OCI-LY7 (cell line): ENCODE results near the gene TNS3. TPM values are rescaled to one million over a fixed set of nuclear protein-coding genes. Genes with fewer than 3 reads are reported as not detected.

Experiments used
- BruUV-seq: library from RNA; stranded (reverse); fragments of 400-500 nt; replicated peaks from 2 replicates; lab custom pipeline; 2021; lab: Mats Ljungman, UMichigan
- CTCF ChIA-PET: fragments of 300-600 bp; sonication (Branson Sonifier 250); formaldehyde crosslinking; loops from one replicate; lab custom pipeline; 2022; ENCODE audit warnings: antibody characterized with exemption; ENCODE audit not compliant: unreplicated experiment; lab: Charles Lee
- POLR2A ChIA-PET: fragments of 300-600 bp; sonication (Branson Sonifier 250); formaldehyde crosslinking; loops from one replicate; lab custom pipeline; 2022; ENCODE audit warnings: antibody characterized with exemption; lab: Charles Lee
- DNase-seq: peaks from one replicate; pipeline ENCODE4 v3.0.0-alpha.2; 2015; ENCODE audit warnings: low spot score
- H2AFZ ChIP-seq: fragments of 200-600 bp; sonication (generic), shearing (Covaris generic); 2 replicates; pipeline ENCODE4 v1.6.1; 2014; ENCODE audit warnings: mild to moderate bottlenecking, antibody characterized with exemption, low read length, moderate library complexity
- H3K27ac ChIP-seq: fragments of 200-600 bp; sonication (generic); 2 replicates; pipeline ENCODE4 v1.5.1; 2014; ENCODE audit warnings: mixed run types, low read depth, mild to moderate bottlenecking, moderate library complexity, low read length, inconsistent platforms; ENCODE audit not compliant: poor library complexity, severe bottlenecking
- H3K36me3 ChIP-seq: fragments of 200-600 bp; sonication (generic); 2 replicates; pipeline ENCODE4 v1.6.1; 2014; ENCODE audit warnings: mild to moderate bottlenecking, antibody characterized with exemption, low read length, moderate library complexity, mixed read lengths; ENCODE audit not compliant: insufficient read depth
- H3K4me1 ChIP-seq: fragments of 200-600 bp; sonication (generic); 2 replicates; pipeline ENCODE4 v1.5.1; 2014; ENCODE audit warnings: mild to moderate bottlenecking, low read length; ENCODE audit not compliant: insufficient read depth, poor library complexity, severe bottlenecking
- H3K4me2 ChIP-seq: fragments of 200-600 bp; sonication (generic); 2 replicates; pipeline ENCODE4 v1.6.1; 2014; ENCODE audit warnings: mild to moderate bottlenecking, low read length
- H3K4me3 ChIP-seq: fragments of 200-600 bp; sonication (generic); 2 replicates; pipeline ENCODE4 v1.5.1; 2014; ENCODE audit warnings: mild to moderate bottlenecking, low read depth, low read length; ENCODE audit not compliant: poor library complexity, severe bottlenecking
- H3K79me2 ChIP-seq: fragments of 200-600 bp; sonication (generic); 2 replicates; pipeline ENCODE4 v1.6.1; 2016; ENCODE audit warnings: low read depth, mild to moderate bottlenecking, low read length, moderate library complexity, mixed read lengths; ENCODE audit not compliant: insufficient read depth
- H3K9me2 ChIP-seq: fragments of 200-600 bp; sonication (generic); 2 replicates; pipeline ENCODE4 v1.6.1; 2016; ENCODE audit warnings: mild to moderate bottlenecking, low read length, mixed read lengths; ENCODE audit not compliant: insufficient read depth
- H3K9me3 ChIP-seq: fragments of 200-600 bp; sonication (generic); 2 replicates; pipeline ENCODE4 v1.6.1; 2014; ENCODE audit warnings: mild to moderate bottlenecking, mixed run types, low read length, mixed read lengths
- H4K20me1 ChIP-seq: fragments of 200-600 bp; sonication (generic); 2 replicates; pipeline ENCODE4 v1.6.1; 2014; ENCODE audit warnings: mild to moderate bottlenecking, antibody characterized with exemption, low read length, moderate library complexity, mixed read lengths; ENCODE audit not compliant: insufficient read depth
- EZH2phosphoT487 ChIP-seq: fragments of 200-600 bp; sonication (generic); IDR thresholded peaks from 2 replicates; pipeline ENCODE4 v1.6.1; 2018; ENCODE audit warnings: low read depth, borderline replicate concordance, mild to moderate bottlenecking, mixed run types, antibody characterized with exemption, low read length, moderate library complexity, mixed read lengths
- intact Hi-C: fragments of 100-400 bp; cut with micrococcal nuclease; formaldehyde crosslinking; loops from one replicate; pipeline ENCODE4 v1.10.0; 2022; ENCODE audit not compliant: unreplicated experiment
- total RNA-seq, 2 experiments: library from RNA; depleted of rRNA in 1 of 2; stranded (reverse); fragments of >200 nt in 1 of 2; shearing (Covaris generic) in 1 of 2; gene quantifications; 2 replicates each; pipeline ENCODE4 v1.2.3, GENCODE V29; 2014 to 2022
- TF ChIP-seq, protein P1 (sequence below): fragments of 200-600 bp; sonication (generic); conservative IDR thresholded peaks from 2 replicates; pipeline ENCODE4 v1.5.1; 2014; ENCODE audit warnings: mild to moderate bottlenecking, antibody characterized with exemption, low read length, moderate library complexity, mixed read lengths

TNS3 gene
- total RNA-seq, 2 experiments from 2014 or later = 9.5 to 42.1 TPM

DNA sequence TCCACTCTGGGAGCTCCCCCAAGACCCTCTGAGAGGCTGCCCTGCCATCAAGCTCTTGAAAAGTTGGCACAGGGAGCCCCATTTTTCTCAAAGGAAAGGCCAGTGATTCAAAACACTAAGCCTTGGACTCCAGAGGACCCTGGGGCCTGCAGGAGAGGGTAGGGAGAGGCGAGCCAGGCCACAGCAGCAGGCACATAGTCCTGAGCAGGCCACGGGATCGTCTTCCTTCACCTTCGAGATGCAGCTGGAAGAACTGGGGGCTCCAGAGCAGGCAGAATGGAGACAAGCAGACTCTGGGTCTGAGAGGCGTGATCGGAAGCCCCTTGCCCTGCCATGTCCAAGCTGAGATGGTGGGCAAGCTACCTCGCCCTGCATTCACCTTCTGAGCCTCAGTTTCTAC lies 13.9 kb downstream of the TNS3 start:
- POLR2A ChIA-PET = interaction anchor here (0.9 kb wide), 1 partner anchor 145 kb away, joined by 8 read pairs; no protein-coding TSS in a partner anchor
- Histone ChIP-seq H4K20me1 (no peaks in the 10 kb centered on the region), H3K4me1 (peaks cover 30% of the 10 kb centered on the region), H3K79me2 (no peaks in the 10 kb centered on the region), H3K4me3 (no peak overlapping the region), H3K36me3 (no peaks in the 10 kb centered on the region), H3K9me3 (no peaks in the 10 kb centered on the region), H2AFZ (no peak overlapping the region), H3K9me2 (no peaks in the 10 kb centered on the region), H3K27ac (no peak overlapping the region), H3K4me2 (peak overlapping the region; percentile 52; the same call in 1 of the 2 replicates)
- DNase-seq = no peak
- intact Hi-C loops = no loop called here
- no TSS peak for BruUV-seq
- CTCF ChIA-PET = no interaction called here
- no peak for TF ChIP-seq EZH2phosphoT487
- TF ChIP-seq, protein P1, sequence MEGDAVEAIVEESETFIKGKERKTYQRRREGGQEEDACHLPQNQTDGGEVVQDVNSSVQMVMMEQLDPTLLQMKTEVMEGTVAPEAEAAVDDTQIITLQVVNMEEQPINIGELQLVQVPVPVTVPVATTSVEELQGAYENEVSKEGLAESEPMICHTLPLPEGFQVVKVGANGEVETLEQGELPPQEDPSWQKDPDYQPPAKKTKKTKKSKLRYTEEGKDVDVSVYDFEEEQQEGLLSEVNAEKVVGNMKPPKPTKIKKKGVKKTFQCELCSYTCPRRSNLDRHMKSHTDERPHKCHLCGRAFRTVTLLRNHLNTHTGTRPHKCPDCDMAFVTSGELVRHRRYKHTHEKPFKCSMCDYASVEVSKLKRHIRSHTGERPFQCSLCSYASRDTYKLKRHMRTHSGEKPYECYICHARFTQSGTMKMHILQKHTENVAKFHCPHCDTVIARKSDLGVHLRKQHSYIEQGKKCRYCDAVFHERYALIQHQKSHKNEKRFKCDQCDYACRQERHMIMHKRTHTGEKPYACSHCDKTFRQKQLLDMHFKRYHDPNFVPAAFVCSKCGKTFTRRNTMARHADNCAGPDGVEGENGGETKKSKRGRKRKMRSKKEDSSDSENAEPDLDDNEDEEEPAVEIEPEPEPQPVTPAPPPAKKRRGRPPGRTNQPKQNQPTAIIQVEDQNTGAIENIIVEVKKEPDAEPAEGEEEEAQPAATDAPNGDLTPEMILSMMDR = no peak

DNA sequence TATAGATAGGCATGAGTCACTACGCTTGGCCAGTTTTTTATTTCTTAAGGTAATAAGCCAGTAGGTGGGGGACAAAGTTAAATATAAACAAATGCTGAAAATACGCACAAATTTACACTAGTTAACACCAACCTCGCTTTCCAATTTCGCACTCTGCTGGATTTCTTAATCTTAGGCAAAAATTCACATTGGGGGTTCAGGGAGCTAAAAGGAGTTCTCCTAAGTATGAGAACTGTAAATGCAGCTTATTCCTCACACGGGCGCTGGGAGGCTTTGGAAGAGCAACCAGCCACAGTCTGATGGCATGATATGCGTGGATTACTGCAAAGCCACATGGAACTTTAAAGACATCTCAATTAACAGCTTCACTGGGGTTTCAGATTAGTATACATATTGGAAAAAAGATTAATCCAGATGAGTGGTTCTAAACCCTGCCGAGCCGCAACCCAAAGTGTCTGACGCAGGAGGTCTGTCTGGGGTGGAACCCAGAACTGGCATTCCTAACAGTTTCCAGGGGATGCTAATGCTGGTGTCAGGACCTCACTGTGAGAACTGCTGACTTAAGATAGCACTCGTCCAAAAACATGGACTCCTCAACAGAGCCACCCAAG lies 16.2 kb downstream of the TNS3 start:
- H3K4me2 ChIP-seq = no peak overlapping the region
- no peak overlapping the region for H3K27ac ChIP-seq
- H2AFZ ChIP-seq = no peak overlapping the region
- peaks cover 18% of the 10 kb centered on the region for H3K4me1 ChIP-seq
- no peaks in the 10 kb centered on the region for H3K79me2 ChIP-seq
- ChIA-PET CTCF (no interaction called here), POLR2A (interaction anchor here (1.6 to 1.8 kb wide), 2 partner anchors 9 to 12 kb away, joined by 6 to 7 read pairs; no protein-coding TSS in a partner anchor)
- intact Hi-C loops = no loop called here
- DNase-seq = no peak
- no peak overlapping the region for H3K4me3 ChIP-seq
- BruUV-seq = no TSS peak
- no peaks in the 10 kb centered on the region for H3K9me3 ChIP-seq
- no peaks in the 10 kb centered on the region for H3K36me3 ChIP-seq
- no peaks in the 10 kb centered on the region for H4K20me1 ChIP-seq
- H3K9me2 ChIP-seq = no peaks in the 10 kb centered on the region
- TF ChIP-seq EZH2phosphoT487 = no peak
- TF ChIP-seq, protein P1 = no peak

DNA sequence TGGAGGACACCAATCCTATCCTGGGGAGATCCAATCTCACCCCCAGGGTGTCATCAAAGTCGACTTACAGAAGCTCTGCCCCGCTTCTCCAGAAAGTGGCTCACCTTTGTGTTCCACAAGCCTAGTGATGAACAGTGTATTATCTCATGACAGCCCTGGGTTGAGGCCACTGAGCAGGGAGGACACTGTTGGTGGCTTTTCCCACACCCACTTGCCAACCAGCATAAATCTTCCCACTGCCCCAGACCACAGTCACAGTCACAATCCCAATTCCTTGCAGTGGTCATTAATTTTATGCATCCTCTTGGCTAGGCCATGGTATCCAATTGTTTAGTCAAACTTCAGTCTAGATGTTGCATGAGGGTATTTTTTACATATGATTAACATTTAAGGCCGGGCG lies 18.4 kb downstream of the TNS3 start:
- H3K4me1 ChIP-seq = peaks cover 18% of the 10 kb centered on the region
- intact Hi-C loops = no loop called here
- no peak overlapping the region for H3K4me3 ChIP-seq
- H3K27ac ChIP-seq = no peak overlapping the region
- DNase-seq = no peak
- no peaks in the 10 kb centered on the region for H4K20me1 ChIP-seq
- no peak overlapping the region for H2AFZ ChIP-seq
- no peaks in the 10 kb centered on the region for H3K9me2 ChIP-seq
- TF ChIP-seq, protein P1 = no peak
- TF ChIP-seq EZH2phosphoT487 = no peak
- H3K79me2 ChIP-seq = no peaks in the 10 kb centered on the region
- no TSS peak for BruUV-seq
- no peaks in the 10 kb centered on the region for H3K9me3 ChIP-seq
- no peak overlapping the region for H3K4me2 ChIP-seq
- no peaks in the 10 kb centered on the region for H3K36me3 ChIP-seq
- ChIA-PET POLR2A (interaction anchor here (0.6 to 1.8 kb wide), 3 partner anchors 11 to 63 kb away, joined by 3 to 7 read pairs (median 4); no protein-coding TSS in a partner anchor), CTCF (no interaction called here)
